GM18867 (cell line): Measurements from ENCODE around the gene SDCBP2.

Source experiments
- ATAC-seq: cut with Tn5 transposase; IDR thresholded peaks from one replicate; pipeline ENCODE4 v1.9.1; 2021; ENCODE audit warnings: mild to moderate bottlenecking, moderate library complexity; ENCODE audit not compliant: unreplicated experiment

Gene SDCBP2

GRCh38 chr20:1315804-1316203 lies 13.1 kb downstream of the SDCBP2 start:
- no peak for ATAC-seq

GRCh38 chr20:1313236-1313964 lies 15.5 kb downstream of the SDCBP2 start:
- ATAC-seq, result no peak

GRCh38 chr20:1312904-1313235 lies 16.1 kb downstream of the SDCBP2 start:
- ATAC-seq, result no peak

- ATAC-seq, result no peak
Observed at GRCh38 chr20:1312308-1312707, 16.6 kb downstream of the SDCBP2 start.

GRCh38 chr20:1310506-1311190 lies 18.3 kb downstream of the SDCBP2 start:
- no peak for ATAC-seq

- no peak for ATAC-seq
Observed at GRCh38 chr20:1310071-1310470, 18.9 kb downstream of the SDCBP2 start.

- no peak for ATAC-seq
Observed at GRCh38 chr20:1309439-1309847, 19.5 kb downstream of the SDCBP2 start.

GRCh38 chr20:1308702-1309095 lies 20.2 kb downstream of the SDCBP2 start:
- no peak for ATAC-seq

- no peak for ATAC-seq
Observed at GRCh38 chr20:1308067-1308701, 20.8 kb downstream of the SDCBP2 start.

GRCh38 chr20:1307571-1307971 lies 21.4 kb downstream of the SDCBP2 start:
- no peak for ATAC-seq

- no peak for ATAC-seq
Observed at GRCh38 chr20:1307171-1307570, 21.8 kb downstream of the SDCBP2 start.

GRCh38 chr20:1306316-1307135 lies 22.4 kb downstream of the SDCBP2 start:
- no peak for ATAC-seq

GRCh38 chr20:1305712-1306111 lies 23.2 kb downstream of the SDCBP2 start:
- no peak for ATAC-seq

- no peak for ATAC-seq
Observed at GRCh38 chr20:1304710-1305515, 24.0 kb downstream of the SDCBP2 start.

GRCh38 chr20:1302685-1303541 lies 26.0 kb downstream of the SDCBP2 start:
- no peak for ATAC-seq

GRCh38 chr20:1301031-1301529 lies 27.9 kb downstream of the SDCBP2 start:
- no peak for ATAC-seq

GRCh38 chr20:1300083-1300840 lies 28.7 kb downstream of the SDCBP2 start:
- ATAC-seq, result no peak

GRCh38 chr20:1299522-1299921 lies 29.4 kb downstream of the SDCBP2 start:
- ATAC-seq, result no peak
